GM10248 (cell line): ENCODE data around the gene SLC38A9.
"Not testable (repeated sequence)": the region's sequence is repeated elsewhere in the genome, so short reads cannot be mapped to it uniquely, and the experiment has no call there.

Experiments used
- CTCF ChIA-PET: fragments of 300-600 bp; sonication (Branson Sonifier 250); formaldehyde crosslinking; extraction: SDS; loops from one replicate; lab custom pipeline; 2021; ENCODE audit warnings: antibody characterized with exemption; lab: Yijun Ruan, JAX
- POLR2A ChIA-PET: fragments of 350-650 bp; sonication (Branson Sonifier 250); formaldehyde crosslinking; extraction: SDS; loops from one replicate; lab custom pipeline; 2020; ENCODE audit warnings: antibody characterized with exemption; lab: Yijun Ruan, JAX
- DNase-seq: peaks from one replicate; pipeline ENCODE4 v3.0.0; 2012; ENCODE audit errors: extremely low spot score
- TF ChIP-seq, protein P1 (sequence below): IDR thresholded peaks from 2 replicates; pipeline ENCODE4 v1.5.1; 2012; ENCODE audit warnings: mild to moderate bottlenecking, low read depth; ENCODE audit errors: extremely low read depth, missing control alignments, control extremely low read depth

SLC38A9 gene, protein sequence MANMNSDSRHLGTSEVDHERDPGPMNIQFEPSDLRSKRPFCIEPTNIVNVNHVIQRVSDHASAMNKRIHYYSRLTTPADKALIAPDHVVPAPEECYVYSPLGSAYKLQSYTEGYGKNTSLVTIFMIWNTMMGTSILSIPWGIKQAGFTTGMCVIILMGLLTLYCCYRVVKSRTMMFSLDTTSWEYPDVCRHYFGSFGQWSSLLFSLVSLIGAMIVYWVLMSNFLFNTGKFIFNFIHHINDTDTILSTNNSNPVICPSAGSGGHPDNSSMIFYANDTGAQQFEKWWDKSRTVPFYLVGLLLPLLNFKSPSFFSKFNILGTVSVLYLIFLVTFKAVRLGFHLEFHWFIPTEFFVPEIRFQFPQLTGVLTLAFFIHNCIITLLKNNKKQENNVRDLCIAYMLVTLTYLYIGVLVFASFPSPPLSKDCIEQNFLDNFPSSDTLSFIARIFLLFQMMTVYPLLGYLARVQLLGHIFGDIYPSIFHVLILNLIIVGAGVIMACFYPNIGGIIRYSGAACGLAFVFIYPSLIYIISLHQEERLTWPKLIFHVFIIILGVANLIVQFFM

GRCh38 chr5:55712023-55712859, at the start of gene SLC38A9:
Gene SLC38A9, minus strand, starts transcription at chr5:55712324. Its CDS starts 14,366 bp downstream, at chr5:55697958.
- ChIA-PET CTCF (interaction anchor here (0.8 to 3.0 kb wide), 3 partner anchors 12 to 38 kb away, joined by 3 to 11 read pairs (median 3); no protein-coding TSS in a partner anchor), POLR2A (no interaction called here)
- peak; percentile 93 for DNase-seq
- TF ChIP-seq, protein P1, sequence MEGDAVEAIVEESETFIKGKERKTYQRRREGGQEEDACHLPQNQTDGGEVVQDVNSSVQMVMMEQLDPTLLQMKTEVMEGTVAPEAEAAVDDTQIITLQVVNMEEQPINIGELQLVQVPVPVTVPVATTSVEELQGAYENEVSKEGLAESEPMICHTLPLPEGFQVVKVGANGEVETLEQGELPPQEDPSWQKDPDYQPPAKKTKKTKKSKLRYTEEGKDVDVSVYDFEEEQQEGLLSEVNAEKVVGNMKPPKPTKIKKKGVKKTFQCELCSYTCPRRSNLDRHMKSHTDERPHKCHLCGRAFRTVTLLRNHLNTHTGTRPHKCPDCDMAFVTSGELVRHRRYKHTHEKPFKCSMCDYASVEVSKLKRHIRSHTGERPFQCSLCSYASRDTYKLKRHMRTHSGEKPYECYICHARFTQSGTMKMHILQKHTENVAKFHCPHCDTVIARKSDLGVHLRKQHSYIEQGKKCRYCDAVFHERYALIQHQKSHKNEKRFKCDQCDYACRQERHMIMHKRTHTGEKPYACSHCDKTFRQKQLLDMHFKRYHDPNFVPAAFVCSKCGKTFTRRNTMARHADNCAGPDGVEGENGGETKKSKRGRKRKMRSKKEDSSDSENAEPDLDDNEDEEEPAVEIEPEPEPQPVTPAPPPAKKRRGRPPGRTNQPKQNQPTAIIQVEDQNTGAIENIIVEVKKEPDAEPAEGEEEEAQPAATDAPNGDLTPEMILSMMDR, result no peak

- ChIA-PET CTCF (interaction anchor here (2.5 kb wide), 1 partner anchor 8 kb away, joined by 6 read pairs; no protein-coding TSS in a partner anchor), POLR2A (interaction anchor here (0.7 kb wide), 1 partner anchor 1451 kb away, joined by 3 read pairs; no protein-coding TSS in a partner anchor)
Measured at GRCh38 chr5:55761721-55762120, 49.6 kb upstream of the SLC38A9 start.

DNA sequence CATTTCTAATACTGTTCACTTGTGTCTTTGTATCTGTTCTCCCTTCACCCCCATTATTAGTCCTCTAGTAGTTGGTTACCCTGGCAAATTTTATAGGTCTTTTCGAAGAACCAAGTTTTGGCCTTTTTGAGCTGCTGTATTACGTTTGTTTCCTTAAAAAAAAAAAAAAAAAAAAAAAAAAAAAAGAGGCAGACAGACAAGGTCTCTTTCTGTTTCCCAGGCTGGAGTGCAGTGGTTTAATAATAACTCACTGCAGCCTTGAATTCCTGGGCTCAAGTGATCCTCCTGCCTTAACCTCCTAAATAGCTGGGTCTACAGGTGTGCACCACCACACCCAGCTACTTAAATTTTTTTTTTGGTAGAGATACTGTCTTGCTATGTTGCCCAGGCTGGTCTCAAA, 46.6 kb upstream of the SLC38A9 start:
- ChIA-PET POLR2A (no interaction called here), CTCF (interaction anchor here (0.6 to 0.9 kb wide), 2 partner anchors 15 to 1086 kb away, joined by 3 to 4 read pairs; no protein-coding TSS in a partner anchor)
- DNase-seq, result no peak
- TF ChIP-seq, protein P1, result no peak

More at GRCh38 chr5:55761721-55762120, 49.6 kb upstream of the SLC38A9 start:
- DNase-seq, result not testable (repeated sequence)

DNA sequence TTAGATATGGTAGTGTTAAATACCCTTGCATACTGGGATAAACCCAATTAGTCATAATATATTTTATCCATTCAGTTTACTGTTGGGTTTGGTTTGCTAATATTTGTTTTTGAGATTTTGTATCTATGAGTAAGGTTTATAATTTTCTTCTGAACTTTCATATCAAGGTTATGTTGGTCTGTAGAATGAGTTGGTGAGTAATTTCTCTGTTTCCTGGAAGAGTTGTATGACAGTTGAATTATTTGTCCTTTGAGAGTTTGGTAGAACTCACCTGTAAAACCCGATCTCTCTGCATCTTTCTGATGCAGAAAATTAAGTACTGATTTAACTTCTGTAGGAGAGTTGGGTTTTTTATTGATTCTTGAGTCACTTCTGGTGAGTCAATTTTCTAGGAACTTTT, 46.1 kb upstream of the SLC38A9 start:
- ChIA-PET POLR2A (no interaction called here), CTCF (no interaction called here)
- DNase-seq, result no peak
- TF ChIP-seq, protein P1, result no peak

- ChIA-PET CTCF (interaction anchor here (1.0 kb wide), 1 partner anchor 38 kb away, joined by 3 read pairs; no protein-coding TSS in a partner anchor), POLR2A (no interaction called here)
- TF ChIP-seq, protein P1, result no peak
- no peak for DNase-seq
Measured at GRCh38 chr5:55750499-55750898, 38.4 kb upstream of the SLC38A9 start.

GRCh38 chr5:55750063-55750462, 37.9 kb upstream of the SLC38A9 start:
- ChIA-PET CTCF (interaction anchor here (1.0 kb wide), 1 partner anchor 37 kb away, joined by 3 read pairs; no protein-coding TSS in a partner anchor), POLR2A (no interaction called here)
- no peak for DNase-seq
- TF ChIP-seq, protein P1, result no peak
